CD1c-positive myeloid dendritic cell (primary cell): ENCODE results near the gene WDR7.

Experiments
- DNase-seq: peaks from one replicate; pipeline ENCODE4 v3.0.0-alpha.2; 2016; ENCODE audit errors: extremely low spot score

WDR7 gene

GRCh38 chr18:57078614-57079013, 427.5 kb downstream of the WDR7 start:
- no peak for DNase-seq

GRCh38 chr18:57080479-57080878, 429.3 kb downstream of the WDR7 start:
- DNase-seq, result no peak

GRCh38 chr18:57081899-57082298, 430.7 kb downstream of the WDR7 start:
- peak; percentile 27 for DNase-seq

- DNase-seq, result no peak
These were observed 432.3 kb downstream of the WDR7 start for GRCh38 chr18:57083485-57083884.

- DNase-seq, result peak; percentile 58
These were observed 433.4 kb downstream of the WDR7 start for GRCh38 chr18:57084331-57085271.

- DNase-seq, result no peak
These were observed 434.2 kb downstream of the WDR7 start for GRCh38 chr18:57085371-57085770.

- DNase-seq, result no peak
These were observed 435.0 kb downstream of the WDR7 start for GRCh38 chr18:57086163-57086562.
